Endothelial cell of hepatic sinusoid (primary cell): ENCODE data around the gene PCSK9.

ENCODE experiments used
- in situ Hi-C: cut with HindIII; loops from 2 replicates; pipeline ENCODE4 v1.10.0; 2017; ENCODE audit warnings: low sequenced_read_pairs

PCSK9 gene

GRCh38 chr1:55057270-55057955, 18.1 kb downstream of the PCSK9 start:
- in situ Hi-C loops: no loop called here

- in situ Hi-C loops: no loop called here
These were observed 18.6 kb downstream of the PCSK9 start for GRCh38 chr1:55057956-55058298.

DNA sequence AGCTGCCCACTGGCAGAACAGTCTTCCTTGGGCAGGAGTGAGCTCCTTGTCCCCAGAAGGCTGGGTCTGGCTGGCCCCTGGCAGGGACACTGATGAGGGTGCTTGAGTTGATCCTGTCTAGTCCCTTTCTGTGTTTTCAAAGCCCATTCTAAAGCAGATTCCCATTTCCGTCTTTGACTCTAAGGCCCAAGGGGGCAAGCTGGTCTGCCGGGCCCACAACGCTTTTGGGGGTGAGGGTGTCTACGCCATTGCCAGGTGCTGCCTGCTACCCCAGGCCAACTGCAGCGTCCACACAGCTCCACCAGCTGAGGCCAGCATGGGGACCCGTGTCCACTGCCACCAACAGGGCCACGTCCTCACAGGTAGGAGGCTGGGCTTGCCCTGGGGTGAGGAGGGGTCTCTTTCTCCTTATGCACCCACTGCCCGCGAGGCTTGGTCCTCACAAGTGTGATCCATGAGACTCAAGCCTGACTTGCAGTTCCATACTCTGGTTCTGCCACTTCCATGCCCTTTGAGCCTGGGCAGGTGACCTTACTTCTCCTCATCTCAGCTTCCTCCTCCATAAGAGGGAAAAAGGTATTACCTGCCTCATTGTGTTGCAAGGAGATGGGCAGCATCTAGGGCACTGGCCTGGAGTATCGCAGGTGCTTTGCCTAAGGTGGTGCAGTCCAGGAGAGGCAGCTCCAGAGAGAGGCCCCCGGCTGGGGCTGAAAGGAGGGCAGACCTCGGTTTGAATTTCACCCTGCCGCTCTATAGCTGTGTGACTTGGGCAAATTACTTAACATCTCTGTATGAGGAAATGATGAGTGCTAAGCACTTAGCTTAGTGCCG, 20.2 kb downstream of the PCSK9 start:
- in situ Hi-C loops: no loop called here

GRCh38 chr1:55060133-55060999, 21.0 kb downstream of the PCSK9 start:
- in situ Hi-C loops: no loop called here

DNA sequence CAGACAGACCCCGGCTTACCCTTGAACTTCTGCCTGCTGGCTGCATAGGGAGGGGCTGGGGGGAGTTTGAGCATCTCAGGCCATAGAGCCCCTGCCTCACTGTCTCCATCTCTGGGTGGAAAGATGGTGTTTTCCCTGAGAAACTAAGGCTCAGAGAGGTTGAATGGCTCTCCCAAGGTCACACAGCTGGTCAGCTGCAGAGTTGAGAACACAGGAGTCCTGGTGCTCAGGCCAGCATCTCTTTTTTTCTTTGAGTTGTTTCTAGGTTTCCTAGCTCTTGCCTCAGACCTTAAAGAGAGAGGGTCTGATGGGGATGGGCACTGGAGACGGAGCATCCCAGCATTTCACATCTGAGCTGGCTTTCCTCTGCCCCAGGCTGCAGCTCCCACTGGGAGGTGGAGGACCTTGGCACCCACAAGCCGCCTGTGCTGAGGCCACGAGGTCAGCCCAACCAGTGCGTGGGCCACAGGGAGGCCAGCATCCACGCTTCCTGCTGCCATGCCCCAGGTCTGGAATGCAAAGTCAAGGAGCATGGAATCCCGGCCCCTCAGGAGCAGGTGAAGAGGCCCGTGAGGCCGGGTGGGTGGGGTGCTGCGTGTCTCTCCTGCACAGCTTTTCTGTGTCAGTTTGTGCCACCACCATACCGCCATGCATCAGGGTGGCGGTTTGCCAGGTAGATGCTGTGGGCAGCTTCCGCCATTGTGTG, 21.8 kb downstream of the PCSK9 start:
- in situ Hi-C loops: no loop called here

DNA sequence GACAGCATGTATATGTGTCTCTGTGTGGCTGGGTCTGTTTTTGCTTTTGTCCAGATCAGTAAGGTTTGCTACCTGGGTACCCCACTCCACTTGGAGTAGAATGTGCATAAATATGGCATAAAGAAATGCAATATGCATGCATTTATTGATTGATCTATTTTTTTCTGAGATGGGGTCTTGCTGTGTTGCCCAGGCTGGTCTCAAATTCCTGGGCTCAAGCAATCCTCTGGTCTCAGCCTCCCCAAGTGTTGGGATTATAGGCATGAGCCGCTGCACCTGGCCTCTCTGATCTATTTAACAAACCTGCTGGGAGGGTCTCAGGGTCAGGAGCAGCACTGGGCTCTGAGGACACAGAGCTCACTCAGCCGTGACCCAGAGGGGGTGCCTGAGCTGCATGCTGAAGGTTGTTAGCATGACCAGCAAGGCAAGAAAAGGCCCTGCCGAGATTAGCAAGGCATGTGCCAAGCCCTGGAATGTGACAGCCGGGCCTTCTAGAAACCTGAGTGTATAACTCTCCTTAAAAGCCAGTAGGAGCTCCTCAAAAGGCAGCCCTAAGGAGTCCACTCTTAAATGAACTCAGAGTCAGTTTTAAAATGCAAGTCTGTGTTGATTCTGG, 22.5 kb downstream of the PCSK9 start:
- in situ Hi-C loops: no loop called here

- in situ Hi-C loops: no loop called here
These were observed 23.6 kb downstream of the PCSK9 start for GRCh38 chr1:55062801-55063576.

- in situ Hi-C loops: no loop called here
These were observed 24.2 kb downstream of the PCSK9 start for GRCh38 chr1:55063577-55063942.

- in situ Hi-C loops: no loop called here
These were observed 24.8 kb downstream of the PCSK9 start for GRCh38 chr1:55064071-55064581.

DNA sequence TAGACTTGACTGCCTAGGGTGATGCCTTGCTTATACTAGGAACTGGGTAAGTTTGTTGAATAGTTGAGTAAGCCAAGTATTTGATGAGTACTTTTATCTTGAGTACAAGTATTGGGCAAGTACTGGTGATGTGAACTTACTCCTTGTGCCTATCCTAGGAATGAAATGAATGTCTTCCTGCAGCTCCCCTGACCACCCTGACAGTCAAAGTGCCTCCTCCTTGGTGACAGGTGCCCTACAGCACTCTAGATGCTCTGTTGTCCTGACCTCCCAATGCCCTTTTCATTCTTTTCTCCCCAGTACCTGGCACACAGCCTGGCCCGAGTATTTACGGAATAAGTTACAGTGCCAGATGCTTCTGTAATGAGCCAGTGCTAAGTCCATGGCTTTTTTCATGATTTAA, 25.5 kb downstream of the PCSK9 start:
- in situ Hi-C loops: no loop called here

DNA sequence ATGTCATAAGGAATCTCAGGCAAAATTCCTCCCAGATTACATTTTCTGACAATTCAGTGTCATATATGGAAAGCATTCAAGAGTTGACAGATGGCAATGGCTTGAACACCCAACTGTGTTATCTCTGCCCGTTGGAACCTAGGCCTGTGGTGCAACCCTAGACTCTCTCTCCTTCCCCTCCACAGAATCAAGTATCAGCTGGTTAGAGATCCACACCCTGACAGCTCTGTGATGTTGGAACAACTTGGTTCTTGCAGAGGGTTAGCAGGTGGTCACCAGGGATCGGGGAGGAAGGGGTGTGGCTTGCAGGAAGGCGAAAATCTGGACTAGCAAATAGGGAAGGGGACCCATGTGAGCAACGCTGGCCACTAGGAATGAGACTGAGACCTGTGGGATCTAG, 26.3 kb downstream of the PCSK9 start:
- in situ Hi-C loops: no loop called here

DNA sequence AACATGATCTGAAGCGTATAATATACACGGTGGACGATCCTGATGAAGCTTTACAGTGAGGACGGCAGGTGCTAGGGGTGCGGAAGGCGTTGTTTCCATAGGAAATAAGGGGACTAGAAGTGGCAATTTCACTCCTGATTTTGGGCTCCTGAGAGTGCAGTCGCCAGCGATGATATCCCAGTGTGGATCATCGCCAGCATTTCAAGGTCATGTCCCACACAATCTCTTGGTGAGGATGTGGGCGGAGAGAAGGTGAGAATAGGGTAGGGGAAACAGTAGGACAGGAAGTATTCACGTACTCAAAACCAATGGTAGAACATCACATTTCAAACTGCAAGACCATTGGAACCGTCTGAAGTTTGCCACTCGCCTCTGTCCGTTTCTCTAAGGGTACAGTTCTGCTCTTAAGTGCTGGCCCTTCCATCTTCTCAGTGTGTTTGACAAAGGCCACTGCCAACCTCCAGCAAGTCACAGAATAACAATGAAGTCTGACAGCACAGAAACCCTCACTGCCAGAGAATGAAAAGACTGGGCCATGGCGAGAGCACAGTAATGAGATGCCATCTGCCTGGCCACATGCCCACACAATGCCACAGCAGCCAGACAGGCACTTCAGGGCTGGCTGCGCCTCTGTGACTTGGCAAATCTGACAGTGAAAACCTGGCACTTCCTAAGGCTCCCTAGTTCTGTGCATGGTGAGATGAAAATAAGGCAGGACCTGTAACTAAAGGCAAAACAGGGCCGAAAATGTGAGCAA, 27.9 kb downstream of the PCSK9 start:
- in situ Hi-C loops: no loop called here

DNA sequence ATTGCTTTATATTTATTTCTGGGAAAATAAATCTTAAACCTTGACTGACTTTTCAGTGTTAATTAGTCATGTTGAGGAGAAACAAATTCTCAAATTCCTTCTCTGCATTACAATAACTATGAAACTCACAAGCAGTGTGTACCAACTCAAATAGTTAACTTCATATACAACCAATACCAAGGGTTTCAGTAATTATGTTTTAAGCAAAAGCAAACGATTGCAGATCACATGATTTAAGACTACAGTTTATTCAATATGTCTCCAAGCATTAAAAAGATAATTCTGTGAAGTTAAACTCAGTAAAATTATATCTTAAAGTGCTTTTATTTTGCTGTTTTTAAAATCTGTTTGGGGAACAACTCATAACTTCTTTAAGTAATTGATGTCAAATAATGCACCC, 28.6 kb downstream of the PCSK9 start:
- in situ Hi-C loops: no loop called here

GRCh38 chr1:55068638-55069037, 29.3 kb downstream of the PCSK9 start:
- in situ Hi-C loops: no loop called here

DNA sequence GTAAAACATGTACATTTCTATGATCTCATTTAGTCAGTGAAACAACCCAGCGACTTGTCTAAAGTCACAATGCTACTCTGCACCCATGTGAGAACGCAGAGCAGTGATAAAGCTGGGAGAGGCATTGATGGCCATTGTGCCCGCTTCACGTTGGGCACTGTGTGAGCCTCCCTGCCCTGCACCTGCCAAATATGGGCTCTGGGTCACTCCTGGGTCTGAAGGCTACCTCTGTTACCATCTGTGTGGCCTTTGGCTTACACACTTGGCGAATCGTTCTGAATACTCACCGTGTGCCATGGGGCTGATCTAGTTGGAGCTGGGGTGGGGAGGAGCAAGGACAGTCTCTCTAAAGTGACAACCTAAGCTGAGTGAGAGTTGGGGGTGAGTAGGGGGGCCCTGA, 29.9 kb downstream of the PCSK9 start:
- in situ Hi-C loops: no loop called here

- in situ Hi-C loops: no loop called here
These were observed 31.2 kb downstream of the PCSK9 start for GRCh38 chr1:55070293-55071164.

GRCh38 chr1:55071477-55071876, 32.1 kb downstream of the PCSK9 start:
- in situ Hi-C loops: no loop called here
